Activated naive CD8-positive, alpha-beta T cell treated with anti-CD3 and anti-CD28 coated beads, Interleukin-2, amount 50 U/mL, for 24 hours (primary cell): Measurements from ENCODE around the gene RABEP1.

ENCODE experiments used
- ATAC-seq: fragments of 150-1000 bp; cut with Tn5 transposase; one replicate; pipeline ENCODE4 v1.10.0; 2021
- DNase-seq: peaks from one replicate; pipeline ENCODE4 v3.0.0; 2021
- H3K27ac Mint-ChIP-seq: one replicate; pipeline ENCODE4 v1.8.0; 2021; ENCODE audit warnings: mild to moderate bottlenecking, mixed read lengths
- H3K27me3 Mint-ChIP-seq: one replicate; pipeline ENCODE4 v1.8.0; 2021; ENCODE audit warnings: mixed read lengths
- H3K36me3 Mint-ChIP-seq: one replicate; pipeline ENCODE4 v1.8.0; 2021; ENCODE audit warnings: low read depth, mixed read lengths
- H3K4me1 Mint-ChIP-seq: one replicate; pipeline ENCODE4 v1.8.0; 2021; ENCODE audit warnings: mixed read lengths
- H3K4me3 Mint-ChIP-seq: one replicate; pipeline ENCODE4 v1.8.0; 2021; ENCODE audit warnings: mild to moderate bottlenecking, moderate library complexity, mixed read lengths
- H3K9me3 Mint-ChIP-seq: one replicate; pipeline ENCODE4 v1.8.0; 2021; ENCODE audit warnings: mixed read lengths

The RABEP1 gene

GRCh38 chr17:5434984-5435383 is 152.9 kb downstream of the RABEP1 start:
- DNase-seq (no peak), ATAC-seq (no peak)
- Mint-ChIP-seq H3K36me3 (peaks cover 72% of the 10 kb centered on the region), H3K9me3 (no peaks in the 10 kb centered on the region), H3K27ac (peak overlapping the region; percentile 79), H3K27me3 (no peaks in the 10 kb centered on the region), H3K4me3 (peak overlapping the region; percentile 50), H3K4me1 (peaks cover 47% of the 10 kb centered on the region)
